Measurements from ENCODE around the gene TMEM11.

TMEM11 gene

DNA sequence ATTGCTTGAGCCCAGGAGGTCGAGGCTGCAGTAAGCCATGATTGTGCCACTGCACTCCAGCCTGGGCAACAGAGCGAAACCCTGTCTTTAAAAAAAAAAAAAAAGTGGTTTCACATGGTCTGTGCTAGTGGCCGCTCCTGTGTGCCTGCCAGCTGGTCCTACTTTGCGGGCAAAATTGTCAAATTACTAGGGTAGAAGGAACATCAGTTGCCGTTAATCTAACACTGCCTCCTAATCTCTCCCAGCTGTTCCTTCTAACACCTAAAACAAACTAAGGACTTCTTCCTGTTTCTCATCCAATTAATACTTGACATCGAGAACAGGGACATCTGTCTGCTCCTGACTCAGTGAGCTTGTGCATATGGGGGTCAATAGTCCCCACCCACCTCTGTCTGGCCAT, 23.9 kb downstream of the TMEM11 start:
- Histone ChIP-seq H3K4me1 (ENCODE audit: low read length) (no peaks in the 10 kb centered on the region), H3K4me3 (ENCODE audit: low read length) (no peak overlapping the region), H3K9me3 (replicated peaks; ENCODE audit: insufficient read depth, low read length) (no peaks in the 10 kb centered on the region), H3K4me2 (ENCODE audit: low read depth, low read length) (no peak overlapping the region), H4K20me1 (ENCODE audit: insufficient read depth, low read length) (no peaks in the 10 kb centered on the region), H3K27me3 (replicated peaks; ENCODE audit: insufficient read depth, low read length) (no peaks in the 10 kb centered on the region), H3K27ac (ENCODE audit: low read length) (no peak overlapping the region), H3K79me2 (ENCODE audit: low read length) (no peaks in the 10 kb centered on the region), H3K36me3 (replicated peaks; ENCODE audit: insufficient read depth, low read length) (no peaks in the 10 kb centered on the region; the same call in 1 of the 2 replicates), H3K9ac (ENCODE audit: low read length) (no peak overlapping the region), H3K9me2 (replicated peaks; ENCODE audit: insufficient read depth, low read length) (no peaks in the 10 kb centered on the region), H2AFZ (ENCODE audit: low read length) (no peak overlapping the region), H3F3A (ENCODE audit: insufficient read depth, low read length) (no peaks in the 10 kb centered on the region)
- DNase-seq: no peak
- TF ChIP-seq EZH2 (optimal IDR thresholded peaks at IDR 0.05; ENCODE audit: low read depth, low read length) (no peak), EZH2phosphoT487 (IDR thresholded peaks at IDR 0.05; ENCODE audit: low read length) (no peak)
- TF ChIP-seq, protein P1, sequence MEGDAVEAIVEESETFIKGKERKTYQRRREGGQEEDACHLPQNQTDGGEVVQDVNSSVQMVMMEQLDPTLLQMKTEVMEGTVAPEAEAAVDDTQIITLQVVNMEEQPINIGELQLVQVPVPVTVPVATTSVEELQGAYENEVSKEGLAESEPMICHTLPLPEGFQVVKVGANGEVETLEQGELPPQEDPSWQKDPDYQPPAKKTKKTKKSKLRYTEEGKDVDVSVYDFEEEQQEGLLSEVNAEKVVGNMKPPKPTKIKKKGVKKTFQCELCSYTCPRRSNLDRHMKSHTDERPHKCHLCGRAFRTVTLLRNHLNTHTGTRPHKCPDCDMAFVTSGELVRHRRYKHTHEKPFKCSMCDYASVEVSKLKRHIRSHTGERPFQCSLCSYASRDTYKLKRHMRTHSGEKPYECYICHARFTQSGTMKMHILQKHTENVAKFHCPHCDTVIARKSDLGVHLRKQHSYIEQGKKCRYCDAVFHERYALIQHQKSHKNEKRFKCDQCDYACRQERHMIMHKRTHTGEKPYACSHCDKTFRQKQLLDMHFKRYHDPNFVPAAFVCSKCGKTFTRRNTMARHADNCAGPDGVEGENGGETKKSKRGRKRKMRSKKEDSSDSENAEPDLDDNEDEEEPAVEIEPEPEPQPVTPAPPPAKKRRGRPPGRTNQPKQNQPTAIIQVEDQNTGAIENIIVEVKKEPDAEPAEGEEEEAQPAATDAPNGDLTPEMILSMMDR (IDR thresholded peaks at IDR 0.05; ENCODE audit: low read length): no peak

DNA sequence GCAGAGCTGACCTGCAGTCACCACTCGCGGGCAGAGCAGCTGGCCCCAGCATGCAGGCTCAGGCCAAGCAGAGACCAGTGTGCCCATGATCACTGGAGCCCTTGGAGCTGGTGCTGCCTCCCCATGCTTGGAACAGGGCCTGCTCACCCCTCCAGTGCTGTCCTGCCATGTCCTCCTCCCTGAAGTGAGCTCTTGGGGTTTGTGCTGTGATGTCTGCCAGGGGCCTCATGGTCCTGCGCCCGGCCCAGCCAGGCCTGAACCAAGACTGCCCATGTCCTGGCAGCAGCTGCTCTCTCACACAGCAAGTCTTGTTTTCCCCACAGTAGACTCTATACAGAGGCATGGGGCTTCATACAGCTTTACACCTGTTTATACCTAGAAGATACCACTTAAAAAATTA, 24.6 kb downstream of the TMEM11 start:
- H3K4me3 ChIP-seq (ENCODE audit: low read length): no peak overlapping the region
- H3K27ac ChIP-seq (ENCODE audit: low read length): no peak overlapping the region
- no peaks in the 10 kb centered on the region for H3K4me1 ChIP-seq (ENCODE audit: low read length)
- H3F3A ChIP-seq (ENCODE audit: insufficient read depth, low read length): no peaks in the 10 kb centered on the region
- H3K36me3 ChIP-seq (replicated peaks; ENCODE audit: insufficient read depth, low read length): no peaks in the 10 kb centered on the region; the same call in 1 of the 2 replicates
- H2AFZ ChIP-seq (ENCODE audit: low read length): no peak overlapping the region
- no peaks in the 10 kb centered on the region for H3K9me2 ChIP-seq (replicated peaks; ENCODE audit: insufficient read depth, low read length)
- no peaks in the 10 kb centered on the region for H3K79me2 ChIP-seq (ENCODE audit: low read length)
- no peak for TF ChIP-seq EZH2 (optimal IDR thresholded peaks at IDR 0.05; ENCODE audit: low read depth, low read length)
- TF ChIP-seq, protein P1 (IDR thresholded peaks at IDR 0.05; ENCODE audit: low read length): no peak
- no peak for TF ChIP-seq EZH2phosphoT487 (IDR thresholded peaks at IDR 0.05; ENCODE audit: low read length)
- DNase-seq: no peak
- no peak overlapping the region for H3K9ac ChIP-seq (ENCODE audit: low read length)
- H4K20me1 ChIP-seq (ENCODE audit: insufficient read depth, low read length): no peaks in the 10 kb centered on the region
- no peaks in the 10 kb centered on the region for H3K9me3 ChIP-seq (replicated peaks; ENCODE audit: insufficient read depth, low read length)
- H3K4me2 ChIP-seq (ENCODE audit: low read depth, low read length): no peak overlapping the region
- H3K27me3 ChIP-seq (replicated peaks; ENCODE audit: insufficient read depth, low read length): no peaks in the 10 kb centered on the region

DNA sequence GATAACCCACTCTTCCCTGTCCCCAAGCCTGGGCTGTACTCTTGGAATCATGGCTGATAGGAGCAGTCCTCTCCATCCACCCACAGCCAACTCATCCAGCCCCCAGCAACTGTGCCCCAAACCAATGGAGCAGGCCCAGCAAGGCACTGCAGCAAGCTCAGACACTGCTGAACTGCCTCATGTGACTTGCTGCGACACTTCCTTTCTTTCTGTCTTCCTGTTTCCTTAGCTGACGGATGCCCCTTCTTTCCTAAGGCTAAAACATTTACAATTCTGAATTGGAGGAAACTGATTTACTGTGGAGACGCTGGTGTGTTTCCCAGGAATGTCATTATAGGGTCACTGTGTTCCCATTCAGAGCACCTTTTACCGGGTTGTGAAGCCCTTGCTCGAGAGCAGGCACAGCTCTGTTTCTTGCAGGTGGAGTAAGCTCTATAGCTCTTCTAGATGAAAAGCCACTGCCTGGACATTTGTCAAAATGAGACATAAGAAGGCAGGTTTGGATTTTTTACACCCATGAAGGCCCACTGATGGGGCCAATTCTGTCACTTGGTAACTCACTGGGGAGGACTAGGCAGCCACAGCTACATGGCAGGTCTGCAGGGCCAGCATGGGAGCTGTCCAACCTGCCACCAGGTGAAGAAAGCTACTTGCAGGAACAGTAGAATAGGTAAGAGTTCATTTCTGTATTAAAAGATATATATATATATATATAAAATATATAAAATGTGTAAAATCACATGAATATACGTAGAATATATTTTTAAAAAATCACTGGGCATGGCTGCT, 27.4 kb downstream of the TMEM11 start:
- Histone ChIP-seq H2AFZ (ENCODE audit: low read length) (no peak overlapping the region), H3K9me2 (replicated peaks; ENCODE audit: insufficient read depth, low read length) (no peaks in the 10 kb centered on the region), H3K27me3 (replicated peaks; ENCODE audit: insufficient read depth, low read length) (no peaks in the 10 kb centered on the region), H3K4me2 (ENCODE audit: low read depth, low read length) (no peak overlapping the region), H3K36me3 (replicated peaks; ENCODE audit: insufficient read depth, low read length) (no peaks in the 10 kb centered on the region; the same call in 1 of the 2 replicates), H3K4me1 (ENCODE audit: low read length) (no peaks in the 10 kb centered on the region), H3K9me3 (replicated peaks; ENCODE audit: insufficient read depth, low read length) (no peaks in the 10 kb centered on the region), H4K20me1 (ENCODE audit: insufficient read depth, low read length) (no peaks in the 10 kb centered on the region), H3K4me3 (ENCODE audit: low read length) (no peak overlapping the region), H3K79me2 (ENCODE audit: low read length) (no peaks in the 10 kb centered on the region), H3F3A (ENCODE audit: insufficient read depth, low read length) (no peaks in the 10 kb centered on the region), H3K9ac (ENCODE audit: low read length) (no peak overlapping the region), H3K27ac (ENCODE audit: low read length) (no peak overlapping the region)
- no peak for DNase-seq
- TF ChIP-seq, protein P1 (IDR thresholded peaks at IDR 0.05; ENCODE audit: low read length): no peak
- TF ChIP-seq EZH2 (optimal IDR thresholded peaks at IDR 0.05; ENCODE audit: low read depth, low read length) (no peak), EZH2phosphoT487 (IDR thresholded peaks at IDR 0.05; ENCODE audit: low read length) (no peak)

Measured in MM.1S (cell line).